ENCODE data around the gene MAN2A2.
"Not testable (repeated sequence)": the region's sequence is repeated elsewhere in the genome, so short reads cannot be mapped to it uniquely, and the experiment has no call there.

Gene MAN2A2

GRCh38 chr15:90871716-90872485, 31.2 kb upstream of the MAN2A2 start:
- no peak for DNase-seq

GRCh38 chr15:90872486-90873184, 30.5 kb upstream of the MAN2A2 start:
- no peak for DNase-seq

DNA sequence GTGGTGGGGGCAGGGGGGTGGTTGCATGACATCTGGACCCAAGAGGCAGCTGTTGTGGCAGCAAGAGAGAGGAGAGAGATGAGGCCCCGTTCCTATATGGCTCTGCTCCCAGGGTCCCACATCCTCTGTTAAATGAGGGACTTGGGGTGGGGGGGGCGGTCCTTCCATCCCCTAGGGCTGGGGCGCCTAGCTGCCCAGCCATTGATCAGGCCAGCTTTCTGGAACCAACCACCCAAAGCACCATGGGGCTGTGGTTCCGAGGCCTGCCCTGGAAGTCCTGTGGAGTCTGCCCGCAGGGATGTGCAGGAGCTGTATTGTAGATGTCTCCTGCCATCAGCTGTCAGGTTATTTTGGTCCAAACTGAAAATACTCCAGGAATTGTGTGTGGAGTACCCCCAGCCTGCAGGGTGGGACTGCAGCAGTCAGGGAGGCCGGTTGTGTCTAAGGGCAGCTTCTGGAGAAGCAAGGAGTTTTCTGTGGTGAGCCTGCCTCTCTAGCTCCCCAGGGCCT, 29.6 kb upstream of the MAN2A2 start:
- DNase-seq = no peak

GRCh38 chr15:90873998-90874605, 29.0 kb upstream of the MAN2A2 start:
- peak; percentile 67 for DNase-seq

- not testable (repeated sequence) for DNase-seq
These were observed 28.1 kb upstream of the MAN2A2 start for GRCh38 chr15:90874986-90875385.

GRCh38 chr15:90875549-90875981, 27.5 kb upstream of the MAN2A2 start:
- no peak for DNase-seq

GRCh38 chr15:90876046-90876445, 27.1 kb upstream of the MAN2A2 start:
- no peak for DNase-seq

GRCh38 chr15:90876512-90877170, 26.5 kb upstream of the MAN2A2 start:
- no peak for DNase-seq

GRCh38 chr15:90877315-90877714, 25.8 kb upstream of the MAN2A2 start:
- no peak for DNase-seq

GRCh38 chr15:90877996-90878395, 25.1 kb upstream of the MAN2A2 start:
- no peak for DNase-seq

- no peak for DNase-seq
These were observed 24.4 kb upstream of the MAN2A2 start for GRCh38 chr15:90878660-90879059.

GRCh38 chr15:90879730-90880366, 23.3 kb upstream of the MAN2A2 start:
- no peak for DNase-seq

- no peak for DNase-seq
These were observed 22.5 kb upstream of the MAN2A2 start for GRCh38 chr15:90880381-90881145.

DNA sequence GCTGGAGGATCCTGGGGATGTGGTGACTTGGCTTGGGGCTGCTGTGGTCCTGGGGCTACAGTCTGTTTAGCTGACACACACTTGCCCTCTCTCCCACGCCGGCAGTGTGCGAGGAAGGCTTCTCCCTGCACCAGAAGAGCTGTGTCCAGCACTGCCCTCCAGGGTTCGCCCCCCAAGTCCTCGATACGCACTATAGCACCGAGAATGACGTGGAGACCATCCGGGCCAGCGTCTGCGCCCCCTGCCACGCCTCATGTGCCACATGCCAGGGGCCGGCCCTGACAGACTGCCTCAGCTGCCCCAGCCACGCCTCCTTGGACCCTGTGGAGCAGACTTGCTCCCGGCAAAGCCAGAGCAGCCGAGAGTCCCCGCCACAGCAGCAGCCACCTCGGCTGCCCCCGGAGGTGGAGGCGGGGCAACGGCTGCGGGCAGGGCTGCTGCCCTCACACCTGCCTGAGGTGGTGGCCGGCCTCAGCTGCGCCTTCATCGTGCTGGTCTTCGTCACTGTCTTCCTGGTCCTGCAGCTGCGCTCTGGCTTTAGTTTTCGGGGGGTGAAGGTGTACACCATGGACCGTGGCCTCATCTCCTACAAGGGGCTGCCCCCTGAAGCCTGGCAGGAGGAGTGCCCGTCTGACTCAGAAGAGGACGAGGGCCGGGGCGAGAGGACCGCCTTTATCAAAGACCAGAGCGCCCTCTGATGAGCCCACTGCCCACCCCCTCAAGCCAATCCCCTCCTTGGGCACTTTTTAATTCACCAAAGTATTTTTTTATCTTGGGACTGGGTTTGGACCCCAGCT, 21.7 kb upstream of the MAN2A2 start:
- no peak for DNase-seq

- DNase-seq = no peak
These were observed 21.0 kb upstream of the MAN2A2 start for GRCh38 chr15:90881978-90882721.

GRCh38 chr15:90882781-90883525, 20.1 kb upstream of the MAN2A2 start:
- DNase-seq = no peak

- no peak for DNase-seq
These were observed 19.6 kb upstream of the MAN2A2 start for GRCh38 chr15:90883526-90883975.

GRCh38 chr15:90883976-90884718, 19.0 kb upstream of the MAN2A2 start, which contains the start of gene FES:
FES (plus strand) TSS chr15:90884504; CDS start chr15:90885046, 542 bp downstream.
- peak; percentile 85 for DNase-seq
